ENCODE results near the gene KSR1.
A peak's percentile ranks its signal among the peaks of the same experiment; 100 is the strongest.

Gene KSR1

DNA sequence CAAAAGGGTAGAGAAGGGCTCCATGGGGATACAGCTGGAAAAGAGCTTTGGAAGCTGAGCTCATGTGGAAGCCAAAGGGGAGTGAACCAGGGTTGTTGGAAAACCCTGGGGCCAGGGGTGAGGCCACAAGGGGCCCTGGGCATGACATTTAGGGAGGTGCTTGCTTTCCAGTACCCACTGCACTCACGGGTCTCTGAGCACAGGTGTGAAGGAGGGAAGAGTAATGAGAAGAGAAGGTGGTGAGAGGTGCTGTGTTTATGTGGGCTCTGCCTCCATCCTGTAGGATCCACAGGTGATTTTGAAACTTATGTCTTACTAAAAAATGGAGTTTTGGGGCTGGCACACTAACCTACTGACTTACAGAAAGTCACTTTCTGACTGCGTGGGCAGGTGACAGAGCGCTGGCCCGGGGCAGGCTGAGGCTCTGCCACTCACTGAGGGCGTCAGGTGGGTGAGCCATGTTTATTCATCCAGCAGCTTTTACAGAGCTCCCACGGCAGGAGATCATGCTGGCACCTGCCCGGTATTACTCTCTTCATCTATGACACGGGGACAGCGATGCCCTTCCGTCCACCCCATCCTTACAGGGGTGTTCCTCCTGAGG, 18.9 kb downstream of the KSR1 start:
- no peak for DNase-seq

DNA sequence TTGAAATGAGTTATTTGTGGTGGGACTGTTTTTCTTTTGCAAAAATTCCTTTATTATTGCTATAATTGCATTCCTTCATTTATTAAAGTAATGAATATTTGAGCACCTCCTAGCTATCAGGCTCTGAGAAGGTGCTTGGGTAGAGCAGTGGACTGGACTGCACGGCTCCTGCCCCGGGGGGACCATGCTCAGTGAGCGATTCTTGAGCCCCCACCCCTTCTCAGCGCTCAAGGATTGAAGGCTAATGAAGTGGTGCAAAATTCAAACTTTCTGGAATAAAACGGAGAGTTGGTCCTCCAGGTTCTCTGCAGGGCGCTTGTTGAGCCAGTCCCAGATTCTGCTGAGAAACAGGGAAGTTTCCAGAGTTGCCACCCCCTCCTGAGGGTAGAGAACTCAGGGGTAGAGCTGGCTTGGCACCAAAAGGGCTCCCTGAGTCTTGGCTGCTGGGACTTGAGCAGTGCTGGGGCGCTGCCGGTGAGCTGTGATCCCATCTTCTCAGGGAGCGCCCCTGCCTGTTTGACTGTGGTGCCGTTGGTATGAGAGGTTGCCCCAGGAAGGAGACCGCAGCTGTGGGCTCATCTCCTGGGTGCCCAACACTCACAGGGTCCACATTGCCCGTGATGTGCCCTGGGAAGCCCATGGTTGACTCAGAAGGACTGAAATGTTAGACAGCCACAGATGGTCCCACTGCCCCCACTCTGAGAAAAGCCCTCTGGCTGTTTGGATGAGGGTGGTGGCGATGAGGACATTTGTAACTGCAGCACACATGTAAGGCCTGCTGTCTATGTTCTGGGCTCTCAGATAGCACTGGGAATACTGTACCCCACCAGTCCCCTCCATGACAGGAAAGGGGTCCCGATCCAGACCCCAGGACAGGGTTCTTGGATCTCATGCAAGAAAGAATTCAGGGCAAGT, 20.0 kb downstream of the KSR1 start:
- DNase-seq = peak; percentile 65

DNA sequence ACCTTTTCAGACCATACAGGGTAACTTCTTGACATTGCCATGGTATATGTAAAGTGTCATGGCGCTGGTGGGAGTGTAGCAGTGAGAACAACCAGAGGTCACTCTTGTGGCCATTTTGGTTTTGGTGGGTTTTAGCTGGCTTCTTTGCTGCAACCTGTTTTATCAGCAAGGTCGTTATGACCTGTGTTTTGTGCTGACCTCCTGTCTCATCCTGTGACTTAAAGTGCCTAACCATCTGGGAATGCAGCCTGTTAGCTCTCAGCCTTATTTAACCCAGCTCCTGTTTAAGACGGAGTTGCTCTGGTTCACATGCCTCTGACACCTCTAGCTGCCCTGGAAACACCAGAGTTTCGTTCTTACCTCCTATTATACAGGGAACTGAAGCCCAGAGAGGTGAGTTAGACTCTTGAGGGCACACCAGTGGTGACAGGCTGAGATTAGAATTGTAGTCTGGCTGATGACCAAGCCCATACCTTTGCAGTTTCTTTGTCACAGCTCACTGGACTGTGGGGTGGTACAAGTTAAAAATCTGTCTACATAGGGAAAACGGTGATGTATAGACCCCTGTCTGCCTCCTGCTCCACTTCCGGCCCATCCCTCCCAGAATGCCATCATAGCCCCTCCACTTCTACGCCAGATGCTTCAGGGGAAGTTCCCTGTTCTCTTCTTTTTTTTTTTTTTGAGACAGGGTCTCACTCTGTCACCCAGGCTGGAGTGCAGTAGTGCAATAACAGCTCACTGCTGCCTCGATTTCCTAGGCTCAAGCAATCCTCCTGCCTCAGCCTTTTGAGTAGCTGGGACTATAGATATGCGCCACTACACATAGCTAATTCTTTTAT, 21.0 kb downstream of the KSR1 start:
- peak; percentile 58 for DNase-seq

DNA sequence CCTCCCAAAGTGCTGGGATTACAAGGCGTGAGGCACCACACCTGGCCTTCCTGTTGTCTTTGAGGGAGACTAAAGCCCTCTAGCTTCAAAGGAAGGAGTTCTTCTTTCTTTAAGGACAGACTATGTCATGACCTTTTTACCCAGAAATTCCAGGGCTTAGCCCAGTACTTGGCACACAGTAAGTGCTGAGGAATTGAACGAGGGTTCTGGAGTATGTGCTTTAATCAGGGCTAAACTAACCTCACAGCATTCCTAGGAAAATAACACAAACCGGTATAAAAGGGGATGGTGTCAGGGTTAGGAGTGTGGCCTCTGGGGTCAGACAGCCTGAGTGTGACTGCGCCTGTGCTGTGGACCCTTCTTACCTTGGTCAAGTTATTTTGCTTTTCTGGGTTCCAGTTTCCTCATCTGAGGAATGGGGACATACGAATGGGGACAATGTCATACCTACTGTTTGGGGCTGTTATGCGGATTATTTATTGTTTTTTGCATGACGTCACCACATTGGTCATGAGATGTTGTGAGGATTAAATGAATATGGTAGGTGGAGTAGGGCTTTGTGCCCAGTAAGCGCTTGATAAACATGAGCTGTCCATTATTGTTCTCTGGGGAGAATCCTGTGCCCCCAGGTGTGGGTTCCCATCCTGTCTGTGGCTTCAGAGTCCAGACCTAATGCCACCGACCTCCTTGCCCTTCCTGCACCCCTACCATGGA, 21.9 kb downstream of the KSR1 start:
- no peak for DNase-seq

DNA sequence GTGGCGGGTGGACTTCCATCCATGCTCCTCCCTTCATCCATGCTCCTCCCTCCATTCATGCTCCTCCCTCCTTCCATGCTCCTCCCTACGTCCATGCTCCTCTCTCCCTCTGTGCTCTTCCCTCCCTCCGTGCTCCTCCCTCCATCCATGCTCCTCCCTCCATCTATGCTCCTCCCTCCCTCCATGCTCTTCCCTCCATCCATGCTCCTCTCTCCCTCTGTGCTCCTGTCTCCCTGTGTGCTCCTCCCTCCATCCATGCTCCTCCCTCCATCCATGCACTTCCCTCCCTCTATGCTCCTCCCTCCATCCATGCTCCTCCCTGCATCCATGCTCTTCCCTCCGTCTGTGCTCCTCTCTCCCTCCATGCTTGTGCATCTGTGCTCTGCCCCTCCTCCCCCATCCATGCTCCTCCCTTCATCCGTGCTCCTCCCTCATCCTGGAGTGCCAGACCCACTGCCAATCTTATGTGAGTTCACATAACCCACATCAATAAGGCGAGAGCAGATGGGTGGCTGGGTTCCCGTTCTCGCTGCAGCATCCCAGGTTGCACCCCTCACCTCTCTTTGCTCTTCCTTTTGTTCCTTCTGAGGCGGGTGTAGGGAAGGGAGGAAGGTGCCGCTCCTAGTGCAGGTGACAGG, 22.8 kb downstream of the KSR1 start:
- no peak for DNase-seq

DNA sequence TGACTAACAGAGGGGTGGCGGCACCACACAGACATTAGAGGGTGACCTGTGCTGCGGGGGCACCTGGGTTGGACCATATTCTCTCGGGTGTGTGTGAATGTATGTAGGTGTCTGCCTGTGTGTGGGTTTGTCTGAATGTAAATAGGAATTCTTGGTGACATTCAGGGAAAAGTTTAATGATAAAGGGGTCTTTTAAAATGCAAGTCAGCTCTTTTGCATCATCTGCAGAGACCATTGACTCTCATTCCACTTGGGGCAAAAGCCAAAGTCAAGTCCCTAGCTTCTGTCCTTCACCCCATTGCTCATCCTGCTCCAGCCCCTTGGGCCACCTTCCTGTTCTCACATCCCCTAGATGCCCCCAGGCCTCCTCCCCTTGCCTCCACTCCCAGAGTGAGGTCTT, 23.6 kb downstream of the KSR1 start:
- DNase-seq = no peak

DNA sequence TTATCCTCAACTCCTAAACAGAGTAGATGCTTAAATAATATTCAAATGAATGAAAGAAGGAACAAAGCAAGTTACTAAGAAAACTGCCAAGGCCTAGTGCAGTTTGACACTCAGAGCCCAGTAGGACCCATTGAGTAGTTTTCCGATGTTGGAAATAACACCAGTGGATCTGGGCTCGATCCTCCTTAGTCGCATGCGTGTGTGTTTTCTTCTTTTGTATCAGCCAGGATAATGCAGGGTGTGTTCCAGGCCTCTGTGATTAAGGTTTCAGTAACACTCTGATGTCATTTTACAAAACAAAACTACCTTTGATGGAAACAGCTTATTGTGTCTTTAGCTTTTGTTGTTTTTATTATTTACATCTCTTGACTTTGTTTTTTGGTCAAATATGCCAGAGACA, 24.5 kb downstream of the KSR1 start:
- no peak for DNase-seq

DNA sequence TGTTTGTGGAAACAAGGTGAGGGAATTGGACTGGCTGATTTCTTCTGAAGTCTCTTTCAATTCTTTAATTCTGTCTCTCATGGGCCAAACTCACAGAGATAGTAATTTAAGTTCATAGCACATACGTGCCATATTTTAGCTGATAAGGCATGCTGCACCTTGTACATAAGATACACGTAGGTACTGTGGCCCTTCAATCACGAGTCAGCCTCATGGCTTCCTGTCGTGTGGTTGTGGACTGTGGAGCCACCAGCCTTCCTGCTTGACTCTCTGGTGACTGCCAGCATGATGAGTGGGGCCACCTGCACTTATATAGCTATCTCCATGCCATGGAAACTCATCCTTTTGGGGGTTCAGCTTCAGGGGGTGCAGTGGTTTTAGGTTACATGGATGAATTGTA, 25.1 kb downstream of the KSR1 start:
- DNase-seq = no peak

DNA sequence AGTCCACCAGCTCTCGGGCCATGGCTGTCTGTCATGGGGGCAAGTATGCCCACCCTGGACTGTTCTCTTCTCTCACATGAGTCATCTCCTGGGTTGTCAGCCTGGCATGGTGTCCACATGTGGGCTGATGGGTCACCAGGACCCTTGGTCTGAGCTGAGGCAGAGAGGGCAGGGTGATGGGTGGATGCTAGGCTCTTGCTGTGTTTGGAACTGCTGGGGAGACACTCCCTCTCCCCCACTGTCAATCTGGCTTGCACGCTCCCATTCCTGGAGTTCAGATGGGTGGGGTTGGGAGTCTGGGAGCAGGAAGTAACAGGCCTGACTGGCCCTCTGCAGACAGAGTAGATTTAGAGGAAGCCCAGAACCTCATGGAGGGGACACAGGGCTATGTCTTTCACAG, 28.9 kb downstream of the KSR1 start:
- no peak for DNase-seq

DNA sequence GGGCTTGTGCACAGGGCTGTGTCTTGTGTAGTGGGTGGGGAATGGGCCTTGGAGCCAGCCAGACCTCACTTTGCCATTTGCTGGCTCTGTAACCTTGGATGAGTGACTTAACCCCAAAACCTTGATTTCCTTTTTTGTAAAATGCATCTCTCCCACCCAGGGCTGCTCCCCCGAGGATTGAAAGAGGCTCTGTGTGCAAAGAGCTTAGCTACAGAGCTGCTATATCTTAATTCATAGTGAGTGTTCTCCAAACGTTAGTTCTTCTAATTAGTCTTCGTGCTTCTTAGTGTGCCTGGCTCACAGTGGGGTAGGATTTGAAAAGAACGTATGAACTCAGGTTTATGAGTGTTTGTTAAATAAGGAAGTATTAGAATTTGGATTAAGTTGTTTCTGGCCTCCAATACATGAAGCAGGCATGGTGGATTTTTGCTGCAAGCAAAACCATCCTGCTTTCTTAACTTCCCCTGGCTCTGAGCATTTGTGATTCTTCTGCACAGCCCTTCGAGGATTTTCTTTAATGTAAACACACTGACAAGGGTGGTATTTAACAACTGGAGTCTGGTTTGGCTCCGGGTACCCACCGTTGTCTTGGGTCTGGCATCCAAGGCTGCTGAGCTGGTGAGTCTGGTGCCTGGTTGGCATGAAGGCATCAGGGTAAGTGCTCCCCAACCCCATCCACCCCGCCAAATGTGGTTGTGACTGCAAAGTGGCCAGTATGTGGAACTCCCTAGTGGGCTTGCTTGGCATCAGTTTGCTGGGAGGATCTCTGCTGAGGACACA, 29.7 kb downstream of the KSR1 start:
- DNase-seq = no peak

DNA sequence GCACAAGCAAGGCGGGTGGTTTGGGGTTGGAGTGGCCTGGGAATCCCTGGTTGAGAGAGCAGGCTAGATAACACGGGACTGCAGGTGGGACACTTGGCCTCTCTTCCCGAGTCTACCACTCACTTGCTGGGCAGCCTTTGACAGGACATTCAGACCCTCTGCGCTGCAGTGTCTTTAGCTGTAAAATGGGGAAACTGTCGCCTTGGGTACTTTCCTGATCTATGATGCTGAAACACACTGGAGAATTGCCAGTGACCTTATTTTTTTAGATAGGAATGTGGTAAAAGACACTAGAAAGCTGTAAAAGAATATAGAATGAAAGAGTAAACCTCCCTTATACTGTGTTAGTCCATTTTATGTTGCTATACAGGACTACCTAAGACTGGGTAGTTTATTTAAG, 30.5 kb downstream of the KSR1 start:
- DNase-seq = no peak

DNA sequence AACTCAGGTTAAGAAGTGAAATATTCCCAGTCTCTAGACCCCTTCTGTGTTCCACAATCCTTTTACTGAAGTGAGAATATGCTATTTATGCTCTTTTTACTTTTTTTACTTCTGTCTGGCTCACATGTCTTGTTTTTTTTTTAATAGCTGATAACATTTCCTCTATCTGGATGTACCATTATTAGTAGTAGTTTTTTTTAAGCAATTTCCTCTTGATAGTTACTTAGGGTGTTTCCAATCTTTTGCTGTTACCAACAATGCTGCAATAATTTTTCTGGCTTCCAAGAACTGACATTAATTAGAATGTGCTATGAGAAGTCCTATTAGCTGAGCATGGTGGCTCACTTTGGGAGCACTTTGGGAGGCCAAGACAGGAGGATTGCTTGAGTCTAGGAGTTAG, 32.0 kb downstream of the KSR1 start:
- no peak for DNase-seq

DNA sequence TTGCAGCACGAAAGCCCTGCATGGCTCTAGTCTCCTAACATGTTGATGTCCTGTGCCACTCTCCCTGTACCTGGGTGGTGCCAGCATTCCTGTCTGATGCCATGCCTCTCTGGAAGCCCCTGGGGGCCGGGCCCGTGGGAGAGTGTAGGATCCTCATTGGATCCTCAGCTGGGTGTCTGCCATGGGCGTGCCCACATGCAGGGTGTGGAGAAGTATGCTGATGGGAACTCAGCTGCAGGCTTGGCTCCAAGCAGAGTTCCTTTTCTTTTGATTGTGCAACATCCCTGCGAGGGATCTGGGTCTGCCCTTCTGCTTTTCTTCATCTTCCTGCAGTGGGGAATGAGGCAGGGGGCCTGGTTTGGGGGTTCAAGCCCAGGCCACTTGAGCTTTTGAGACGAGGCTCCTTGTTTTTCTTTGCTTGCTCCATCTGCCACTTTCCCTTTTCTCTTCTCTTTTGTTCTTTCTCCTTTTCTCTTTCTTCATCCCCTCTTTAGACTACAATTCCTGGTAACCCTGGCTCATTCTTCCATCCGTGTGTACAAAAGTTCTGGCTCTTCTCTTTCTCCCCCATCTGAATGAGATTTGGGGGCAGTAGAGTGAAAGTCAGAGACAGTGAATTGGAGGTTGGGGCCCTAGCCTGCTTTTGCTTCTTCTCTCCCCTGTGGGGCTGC, 32.9 kb downstream of the KSR1 start:
- no peak for DNase-seq

DNA sequence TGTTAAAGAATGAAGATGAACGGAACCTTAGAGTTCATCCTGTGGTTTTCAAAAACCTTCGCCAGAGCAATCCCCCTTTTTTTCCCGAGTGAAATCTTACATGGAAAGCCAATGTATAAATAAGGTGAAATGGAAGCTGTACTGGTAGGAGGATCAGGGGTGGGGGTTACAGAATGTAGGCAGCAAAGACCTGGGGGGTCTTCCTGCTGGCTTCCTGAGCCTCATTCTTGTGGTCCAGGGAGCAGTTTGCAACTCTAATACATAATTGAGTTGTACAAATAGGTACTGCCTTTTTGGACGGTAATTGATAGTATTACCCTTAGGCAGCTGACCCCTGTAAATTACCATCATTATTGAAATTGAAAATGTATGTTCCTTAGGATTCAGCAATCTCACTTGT, 34.1 kb downstream of the KSR1 start:
- DNase-seq = no peak

DNA sequence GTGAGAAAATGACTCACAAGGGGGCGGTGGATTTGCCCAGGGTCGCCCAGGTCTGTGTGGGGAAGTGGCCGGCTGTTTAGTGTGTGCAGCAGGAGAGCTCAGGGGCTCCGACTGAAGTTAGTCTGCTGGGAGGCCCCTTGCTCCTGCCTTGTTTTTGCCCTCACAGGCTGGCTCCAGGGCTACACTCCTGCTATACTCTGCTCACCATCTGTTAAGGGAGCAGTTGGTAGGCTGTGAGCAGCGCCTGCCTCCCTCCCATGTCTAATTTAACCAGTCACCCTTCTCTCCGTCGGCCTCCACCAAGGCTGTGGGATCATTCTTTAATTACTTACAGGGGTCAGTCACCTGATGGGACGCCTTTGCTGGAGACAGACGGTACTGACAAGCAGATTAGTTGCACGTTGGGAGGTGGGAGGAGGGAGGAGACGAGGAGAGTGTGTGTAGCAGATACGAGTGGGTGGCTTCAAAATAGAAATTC, 35.5 kb downstream of the KSR1 start:
- DNase-seq = peak; percentile 100

DNA sequence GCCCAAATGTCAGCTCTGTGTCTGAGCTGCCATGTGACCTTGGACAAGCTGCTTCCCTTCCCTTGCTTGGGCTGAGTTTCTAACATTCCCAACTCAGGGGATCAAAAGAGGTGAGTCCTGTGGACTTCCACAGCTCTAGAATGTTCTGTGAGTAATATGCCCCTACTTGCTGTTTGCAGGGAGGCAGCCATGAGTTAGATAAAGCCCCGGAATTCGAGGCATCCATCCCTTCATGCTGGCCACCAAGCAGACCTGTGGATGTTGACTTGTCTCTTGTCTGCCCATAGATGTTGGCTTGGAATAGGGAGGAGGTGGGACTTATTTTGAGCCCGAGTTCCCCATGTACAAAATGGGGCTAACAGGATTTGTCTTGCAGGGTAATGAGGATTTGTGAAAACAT, 36.2 kb downstream of the KSR1 start:
- peak; percentile 55 for DNase-seq

DNA sequence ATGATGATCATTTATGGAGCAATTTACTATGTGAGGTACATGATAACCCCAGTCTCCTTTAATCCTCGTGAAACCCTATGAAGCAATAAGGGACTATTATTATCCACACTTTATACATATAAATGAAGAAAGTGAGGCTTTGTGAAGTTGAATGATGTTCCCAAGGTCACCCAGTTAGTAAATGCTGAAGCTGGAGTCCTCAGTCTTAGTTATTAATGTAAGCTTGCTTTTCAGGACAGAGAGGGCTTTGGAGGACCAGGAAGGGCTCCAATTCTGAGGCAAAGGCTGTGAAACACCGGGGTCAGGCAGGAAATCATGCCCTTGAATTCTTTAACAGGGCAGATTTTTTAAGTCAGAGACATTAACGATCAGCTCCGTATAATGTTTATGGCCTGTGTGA, 36.8 kb downstream of the KSR1 start:
- DNase-seq = no peak

DNA sequence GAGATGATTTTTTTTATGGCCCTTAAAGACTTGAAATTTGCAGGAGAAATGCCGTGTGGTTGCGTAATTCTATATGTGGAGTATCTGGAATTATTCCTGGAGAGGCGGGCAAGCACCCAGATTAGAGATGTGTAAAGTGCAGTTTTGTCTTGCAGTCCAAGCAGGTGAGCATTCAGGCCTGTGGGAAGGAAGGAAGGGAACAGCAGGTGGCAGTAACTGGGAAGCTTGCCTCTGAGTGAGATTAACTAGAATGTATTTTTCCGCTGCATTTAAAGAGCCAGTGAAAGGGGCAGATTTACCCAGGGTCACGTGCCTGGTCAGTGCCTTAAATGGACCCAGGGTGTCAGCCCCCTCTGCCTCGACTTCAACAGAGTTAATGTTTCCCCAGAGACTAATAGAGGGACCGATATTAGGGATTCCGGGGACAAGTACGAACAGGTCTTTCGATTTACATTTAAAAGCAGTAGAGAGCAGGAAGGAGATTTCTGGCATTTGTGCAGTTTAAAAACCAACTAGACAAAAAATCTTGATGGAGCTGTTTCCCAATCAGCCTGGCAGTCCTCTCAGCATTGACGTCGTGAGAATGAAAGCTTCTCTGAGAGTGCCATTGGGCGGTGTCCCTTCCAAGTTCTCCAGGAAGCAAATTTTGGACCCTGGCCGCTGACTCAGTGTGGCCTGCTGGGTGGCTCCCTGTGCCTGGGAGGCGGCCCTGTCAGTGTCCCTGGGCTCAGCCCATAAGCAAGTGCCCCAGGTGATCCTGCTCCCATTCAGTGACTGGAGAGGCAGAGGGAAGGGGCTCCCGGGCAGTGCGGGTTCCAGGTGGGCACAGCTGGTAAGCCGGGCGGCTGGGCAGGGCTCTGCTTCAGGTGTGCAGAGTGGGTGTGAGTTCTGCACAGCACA, 38.2 kb downstream of the KSR1 start:
- DNase-seq = peak; percentile 78

DNA sequence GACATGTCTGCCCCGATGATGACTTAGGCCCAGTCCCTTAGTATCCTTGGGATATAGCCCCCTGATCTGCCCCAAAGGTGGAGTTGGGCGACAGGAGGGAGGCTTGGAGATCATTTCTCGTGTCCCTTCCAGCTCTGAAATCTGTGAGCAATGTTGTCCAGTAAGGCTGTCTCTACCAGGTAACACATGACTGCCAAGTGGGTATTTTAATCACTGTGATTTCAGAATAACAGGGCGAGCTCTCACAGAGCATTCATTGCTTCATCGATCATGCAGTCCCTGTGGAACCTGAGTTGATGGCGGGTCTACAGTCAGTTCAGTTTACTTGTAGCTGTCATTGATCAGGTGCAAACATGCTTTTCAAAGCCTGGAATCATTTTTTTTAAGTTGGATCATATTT, 39.2 kb downstream of the KSR1 start:
- no peak for DNase-seq

DNA sequence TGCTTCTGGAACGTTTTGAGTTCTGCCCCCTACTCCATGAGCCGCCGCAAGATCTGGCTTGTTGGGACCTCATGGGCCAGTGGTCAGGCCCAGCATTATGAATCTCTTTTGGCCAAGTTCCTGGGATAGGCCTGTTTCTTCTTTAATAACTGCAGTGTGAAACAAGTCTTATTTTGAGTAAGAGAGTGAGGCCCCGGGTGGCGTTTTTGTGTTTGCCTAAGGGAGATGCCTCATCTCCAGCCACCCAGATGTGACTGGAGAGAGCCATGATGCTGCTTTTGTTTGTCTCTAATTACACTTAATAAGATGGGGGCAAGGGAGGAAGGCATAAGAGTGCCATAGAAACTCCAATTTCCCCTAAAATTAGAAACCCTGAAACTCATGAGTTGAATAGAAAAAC, 39.8 kb downstream of the KSR1 start:
- DNase-seq = no peak

Measured in NCI-H82 (cell line).